Measurements from ENCODE around the gene CALM3.
A peak's percentile ranks its signal among the peaks of the same experiment; 100 is the strongest.

CALM3 gene

GRCh38 chr19:46634656-46635218 is 33.6 kb downstream of the CALM3 start:
- FAIRE-seq (no peak), DNase-seq (ENCODE audit: low spot score) (no peak)

DNA sequence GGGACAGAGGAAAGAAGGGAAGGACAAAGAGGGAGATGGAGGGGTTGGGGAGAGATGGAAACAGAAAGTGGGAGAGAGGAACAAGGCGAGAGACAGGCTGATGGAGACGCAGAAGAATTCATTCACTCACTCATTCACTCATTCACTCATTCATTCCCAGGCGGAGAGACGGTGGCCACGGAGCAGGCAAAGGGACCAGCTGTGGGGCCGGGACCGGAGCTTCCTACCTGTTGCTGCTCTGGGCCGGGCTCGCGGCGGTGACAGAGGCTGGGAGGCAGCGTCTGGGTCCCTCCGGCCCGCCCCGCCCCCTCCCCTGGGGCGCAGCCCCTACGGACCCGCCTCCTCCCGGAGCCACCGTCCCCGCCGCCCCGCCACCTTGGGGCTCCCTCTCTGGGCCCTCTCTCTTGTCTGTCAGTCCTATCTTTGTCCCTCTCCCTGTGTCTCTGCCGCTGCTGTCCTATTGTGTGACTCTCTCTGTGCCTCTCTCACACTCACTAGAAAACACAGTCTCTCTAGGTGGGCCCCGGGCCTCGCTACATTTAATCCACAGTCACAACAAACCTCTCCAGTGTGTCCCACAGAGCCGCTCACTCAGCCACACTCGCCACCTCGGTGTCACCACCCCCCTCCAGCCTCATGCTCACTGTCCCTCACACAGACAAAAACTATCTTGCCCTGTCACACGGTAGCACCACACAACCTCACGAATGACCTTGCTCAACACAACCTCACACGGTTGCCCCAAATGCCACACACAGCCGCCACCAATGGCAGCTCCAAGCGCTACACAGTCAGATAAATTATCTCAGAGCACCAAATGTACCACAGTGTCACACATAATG is 35.0 kb downstream of the CALM3 start, which contains the start of gene GNG8:
Gene GNG8 (minus strand): TSS at position 283 of the 842 bp plus-strand sequence. CDS start 1,520 bp downstream, outside the sequence.
- no peak for FAIRE-seq
- no peak for DNase-seq (ENCODE audit: low spot score)

- DNase-seq (ENCODE audit: low spot score): no peak
- no peak for FAIRE-seq
Measured at GRCh38 chr19:46637224-46637623, 36.1 kb downstream of the CALM3 start.

DNA sequence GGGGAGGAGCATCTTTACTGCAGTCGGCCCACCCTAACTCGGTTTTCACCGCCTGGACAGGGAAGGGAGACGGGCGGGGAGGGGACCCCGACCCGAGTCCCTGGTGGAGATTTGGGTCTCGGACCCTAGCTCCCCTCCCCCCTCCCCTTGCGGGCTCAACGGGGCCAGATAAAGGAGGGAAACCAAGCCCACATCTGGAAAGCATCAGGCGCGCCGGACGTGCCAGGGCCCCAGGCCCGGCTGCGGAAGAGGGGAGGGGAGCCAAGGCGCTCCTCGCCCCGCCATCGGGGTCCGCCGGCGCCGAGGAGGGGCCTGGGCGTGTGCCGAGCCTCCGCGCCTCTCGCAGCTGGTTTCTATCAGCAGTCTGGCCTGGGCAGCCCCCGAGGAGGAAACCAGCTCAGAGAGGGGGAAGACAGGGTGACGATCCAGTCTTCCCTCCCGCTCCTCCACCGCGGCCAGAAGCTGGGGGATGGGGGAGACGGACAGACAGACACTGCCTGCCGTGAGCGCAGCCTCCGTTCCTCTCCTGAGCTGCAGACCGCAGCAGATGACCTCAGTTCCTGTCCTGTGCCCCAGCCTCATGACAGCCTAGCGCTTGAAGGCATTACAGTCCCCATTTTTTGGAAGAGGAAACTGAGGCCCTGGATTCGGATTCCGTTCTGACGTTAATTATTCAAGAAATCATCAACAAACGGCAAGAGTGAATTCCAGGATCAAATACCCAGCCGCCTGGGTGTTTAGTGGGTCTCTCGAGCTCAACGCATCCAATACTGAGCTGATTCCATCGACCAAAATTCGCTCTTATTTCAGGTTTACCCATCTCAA is 38.4 kb downstream of the CALM3 start:
- FAIRE-seq (no peak), DNase-seq (ENCODE audit: low spot score) (peak; percentile 16)

DNA sequence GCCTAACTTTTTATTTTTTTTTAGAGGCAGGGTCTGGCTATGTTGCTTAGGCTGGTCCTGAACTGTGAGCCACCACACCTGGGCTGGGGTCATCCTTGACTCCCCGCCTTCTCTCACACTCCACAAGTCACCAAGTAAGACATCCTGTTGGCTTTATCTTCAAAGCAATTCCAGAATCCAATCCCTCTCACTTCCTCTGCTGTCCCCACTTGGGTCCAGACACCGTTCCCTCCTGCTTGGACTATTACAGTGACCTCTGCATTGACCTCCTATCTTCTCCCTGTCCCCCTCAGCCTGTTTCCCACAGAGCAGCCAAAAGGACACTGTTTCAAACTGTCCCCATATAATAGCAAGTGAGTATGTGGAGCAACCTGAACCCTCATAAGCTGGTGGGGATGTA is 39.5 kb downstream of the CALM3 start:
- FAIRE-seq: no peak

DNA sequence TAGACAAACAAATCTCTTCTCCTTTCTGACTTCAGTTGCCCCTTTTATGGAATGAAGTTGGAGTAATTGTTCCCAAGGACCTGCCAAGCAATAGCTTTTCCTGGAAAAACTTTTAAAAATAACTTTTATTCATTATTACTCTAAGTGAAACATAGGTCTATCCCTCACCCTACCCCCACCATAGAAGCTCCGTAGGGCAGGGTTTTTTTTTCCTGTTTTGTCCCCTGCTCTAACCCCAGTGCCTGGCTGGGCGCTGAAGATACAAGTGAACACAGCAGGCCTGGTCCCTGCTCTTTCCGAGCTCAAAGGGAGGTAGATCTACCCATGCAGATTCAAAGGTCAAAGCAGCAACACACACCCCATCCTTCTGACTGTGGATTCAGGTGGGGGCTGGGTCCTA is 43.6 kb downstream of the CALM3 start:
- no peak for FAIRE-seq
- DNase-seq (ENCODE audit: low spot score): no peak

More for the DNA sequence above, 39.5 kb downstream of the CALM3 start:
- DNase-seq (ENCODE audit: low spot score): no peak

- no peak for FAIRE-seq
- no peak for DNase-seq (ENCODE audit: low spot score)
Measured at GRCh38 chr19:46646402-46646801, 45.3 kb downstream of the CALM3 start.

DNA sequence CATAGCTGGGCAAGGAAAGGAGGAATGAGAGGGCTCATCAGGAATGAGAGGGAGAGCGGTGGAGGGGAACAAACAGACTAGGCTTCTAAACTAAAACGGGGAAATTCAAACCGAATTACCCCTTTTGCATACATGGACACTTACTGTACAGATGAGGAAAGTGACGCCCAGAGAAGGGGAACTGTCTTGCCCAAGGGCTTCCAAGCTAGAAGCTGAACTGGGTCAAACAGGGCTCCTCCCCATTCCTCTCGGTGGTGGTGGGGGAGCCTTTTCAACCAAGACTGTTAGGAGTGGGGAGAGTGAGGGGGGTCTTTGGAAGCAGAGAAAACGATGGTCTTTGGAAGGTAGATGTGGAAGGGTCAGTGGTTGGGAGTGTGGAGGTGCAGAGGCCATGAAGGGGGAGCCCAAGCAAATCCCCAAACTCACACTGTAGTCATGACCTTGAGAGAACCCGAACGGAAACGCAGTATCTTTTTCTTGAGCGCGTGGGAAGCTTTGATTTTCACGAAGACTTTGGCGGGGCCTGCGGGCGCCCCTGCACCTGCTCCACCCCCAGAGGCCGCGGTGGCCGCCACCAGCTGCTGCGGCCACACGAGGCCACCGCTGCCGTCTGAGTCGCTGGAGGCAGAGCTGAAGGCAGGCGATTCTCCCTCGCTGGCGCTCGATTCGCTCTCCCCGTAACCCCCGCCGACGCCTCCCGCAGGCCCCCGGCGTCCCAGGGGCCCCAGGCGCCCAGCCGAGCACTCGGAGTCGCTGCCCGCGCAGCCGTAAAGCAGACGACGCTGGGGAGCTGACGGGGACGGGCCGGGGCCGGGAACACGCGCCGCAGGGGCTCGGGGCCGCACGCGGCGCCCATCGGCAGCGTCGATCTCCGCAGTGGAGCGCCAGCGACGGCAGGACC is 47.2 kb downstream of the CALM3 start:
- FAIRE-seq: no peak
- no peak for DNase-seq (ENCODE audit: low spot score)

- FAIRE-seq: no peak
Measured at GRCh38 chr19:46648961-46649960, 48.1 kb downstream of the CALM3 start.

GRCh38 chr19:46650445-46650844 is 49.3 kb downstream of the CALM3 start:
- DNase-seq (ENCODE audit: low spot score): no peak
- FAIRE-seq: no peak

More at GRCh38 chr19:46648961-46649960, 48.1 kb downstream of the CALM3 start:
- no peak for DNase-seq (ENCODE audit: low spot score)

DNA sequence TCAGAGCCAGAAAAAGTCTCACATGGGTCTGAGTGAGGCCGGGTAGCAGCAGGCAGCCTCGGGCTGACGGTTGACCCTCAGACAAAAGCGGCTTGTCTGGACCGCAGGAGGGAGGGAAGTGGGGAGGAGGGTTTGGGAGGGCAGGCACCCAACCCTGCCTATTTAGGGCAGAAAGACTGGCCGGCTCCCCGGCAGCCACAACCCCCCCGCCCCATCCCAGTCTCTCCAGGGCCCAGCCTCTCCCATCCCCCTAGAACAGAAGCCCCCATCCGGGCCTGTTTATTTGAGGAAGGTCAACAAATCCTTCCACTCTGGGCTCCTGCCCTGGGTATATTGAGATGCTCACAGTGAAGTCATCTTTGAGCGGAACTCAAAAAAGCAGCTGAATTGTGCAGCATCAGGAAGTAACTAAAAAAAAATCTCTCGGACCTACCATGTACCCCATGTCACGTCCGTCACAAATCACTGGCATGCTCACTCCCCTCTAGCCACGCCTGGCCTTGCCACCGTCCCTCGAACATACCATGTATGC is 53.6 kb downstream of the CALM3 start:
- FAIRE-seq (no peak), DNase-seq (ENCODE audit: low spot score) (no peak)

GRCh38 chr19:46656541-46656940 is 55.4 kb downstream of the CALM3 start:
- FAIRE-seq (no peak), DNase-seq (ENCODE audit: low spot score) (no peak)

DNA sequence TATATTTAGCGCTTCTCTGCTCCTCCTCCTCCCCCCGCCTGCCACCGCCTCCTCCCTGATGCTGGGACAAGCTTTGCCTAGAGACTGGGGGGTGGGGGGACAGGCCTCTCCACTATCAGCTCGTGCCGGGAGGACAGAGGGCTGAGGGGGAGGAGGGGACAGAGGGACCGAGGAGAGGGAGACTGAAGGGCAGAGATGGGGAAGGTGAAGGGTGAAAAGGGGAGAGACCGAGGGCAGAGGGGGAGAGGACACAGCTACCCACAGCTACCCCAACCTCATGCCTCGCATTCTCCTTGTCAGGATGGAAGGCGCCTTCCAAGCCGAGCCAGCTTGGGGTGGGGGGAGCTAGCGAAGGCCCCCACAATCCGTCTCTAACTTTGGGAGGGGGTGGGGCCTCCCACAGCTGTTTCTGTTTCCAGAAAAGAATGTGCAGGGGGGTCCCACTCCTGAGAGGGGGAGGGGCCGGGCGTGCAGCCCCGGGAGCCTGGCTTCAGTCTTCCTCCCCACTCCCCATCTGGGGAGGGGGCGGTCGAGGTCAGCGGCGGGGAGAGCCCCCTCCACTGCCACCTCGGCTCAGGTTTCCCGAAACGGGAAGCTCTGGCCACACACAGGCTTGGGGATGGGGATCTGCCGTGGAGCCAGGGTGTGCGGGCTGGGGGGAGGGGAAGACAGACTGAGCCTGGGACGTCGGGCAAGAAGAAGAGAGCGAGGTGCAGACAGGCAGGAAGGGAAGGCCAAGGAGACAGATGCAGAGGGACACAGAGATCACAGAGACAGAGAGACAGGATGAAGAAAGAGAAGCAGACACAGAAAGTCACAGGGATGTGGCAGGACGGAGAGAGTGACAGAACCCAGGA is 58.2 kb downstream of the CALM3 start:
- no peak for DNase-seq (ENCODE audit: low spot score)
- no peak for FAIRE-seq

DNA sequence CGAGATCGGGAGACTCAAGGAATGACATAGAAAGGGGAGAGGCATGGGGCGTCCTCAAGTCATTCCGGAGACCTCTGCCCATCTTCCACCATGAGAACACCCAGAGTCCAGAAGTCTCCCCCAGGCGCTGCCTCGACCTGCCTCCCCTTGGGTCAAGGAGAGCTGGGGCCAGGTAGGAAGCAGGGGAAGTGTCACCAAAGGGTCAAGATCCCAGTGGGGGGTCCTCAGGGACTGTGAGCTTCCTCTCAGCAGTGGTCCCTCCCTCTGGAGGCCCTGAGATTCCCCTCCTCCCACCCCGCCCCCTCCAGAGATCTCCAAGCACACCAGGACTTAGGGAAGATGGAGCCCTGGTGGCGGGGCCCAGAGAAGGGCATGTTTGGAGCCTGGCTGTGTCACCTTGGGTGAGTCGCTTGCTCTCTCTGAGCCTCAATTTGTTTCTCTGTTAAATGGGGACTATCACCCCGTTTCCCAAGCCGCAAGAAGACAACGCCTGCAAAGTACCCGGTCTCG is 58.9 kb downstream of the CALM3 start:
- DNase-seq (ENCODE audit: low spot score) (no peak), FAIRE-seq (no peak)

Data from RCC 7860 (cell line).